Stimulated activated CD8-positive, alpha-beta memory T cell treated with anti-CD3 and anti-CD28 coated beads, Interleukin-7, amount 100 ng/mL, for 24 hours (primary cell): Measurements from ENCODE around the gene ZFYVE1.
"Not testable (repeated sequence)": the region's sequence is repeated elsewhere in the genome, so short reads cannot be mapped to it uniquely, and the experiment has no call there.

Source experiments
- DNase-seq: peaks from one replicate; pipeline ENCODE4 v3.0.0-alpha.2; 2020; ENCODE audit warnings: low read depth

ZFYVE1 gene, protein sequence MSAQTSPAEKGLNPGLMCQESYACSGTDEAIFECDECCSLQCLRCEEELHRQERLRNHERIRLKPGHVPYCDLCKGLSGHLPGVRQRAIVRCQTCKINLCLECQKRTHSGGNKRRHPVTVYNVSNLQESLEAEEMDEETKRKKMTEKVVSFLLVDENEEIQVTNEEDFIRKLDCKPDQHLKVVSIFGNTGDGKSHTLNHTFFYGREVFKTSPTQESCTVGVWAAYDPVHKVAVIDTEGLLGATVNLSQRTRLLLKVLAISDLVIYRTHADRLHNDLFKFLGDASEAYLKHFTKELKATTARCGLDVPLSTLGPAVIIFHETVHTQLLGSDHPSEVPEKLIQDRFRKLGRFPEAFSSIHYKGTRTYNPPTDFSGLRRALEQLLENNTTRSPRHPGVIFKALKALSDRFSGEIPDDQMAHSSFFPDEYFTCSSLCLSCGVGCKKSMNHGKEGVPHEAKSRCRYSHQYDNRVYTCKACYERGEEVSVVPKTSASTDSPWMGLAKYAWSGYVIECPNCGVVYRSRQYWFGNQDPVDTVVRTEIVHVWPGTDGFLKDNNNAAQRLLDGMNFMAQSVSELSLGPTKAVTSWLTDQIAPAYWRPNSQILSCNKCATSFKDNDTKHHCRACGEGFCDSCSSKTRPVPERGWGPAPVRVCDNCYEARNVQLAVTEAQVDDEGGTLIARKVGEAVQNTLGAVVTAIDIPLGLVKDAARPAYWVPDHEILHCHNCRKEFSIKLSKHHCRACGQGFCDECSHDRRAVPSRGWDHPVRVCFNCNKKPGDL

DNA sequence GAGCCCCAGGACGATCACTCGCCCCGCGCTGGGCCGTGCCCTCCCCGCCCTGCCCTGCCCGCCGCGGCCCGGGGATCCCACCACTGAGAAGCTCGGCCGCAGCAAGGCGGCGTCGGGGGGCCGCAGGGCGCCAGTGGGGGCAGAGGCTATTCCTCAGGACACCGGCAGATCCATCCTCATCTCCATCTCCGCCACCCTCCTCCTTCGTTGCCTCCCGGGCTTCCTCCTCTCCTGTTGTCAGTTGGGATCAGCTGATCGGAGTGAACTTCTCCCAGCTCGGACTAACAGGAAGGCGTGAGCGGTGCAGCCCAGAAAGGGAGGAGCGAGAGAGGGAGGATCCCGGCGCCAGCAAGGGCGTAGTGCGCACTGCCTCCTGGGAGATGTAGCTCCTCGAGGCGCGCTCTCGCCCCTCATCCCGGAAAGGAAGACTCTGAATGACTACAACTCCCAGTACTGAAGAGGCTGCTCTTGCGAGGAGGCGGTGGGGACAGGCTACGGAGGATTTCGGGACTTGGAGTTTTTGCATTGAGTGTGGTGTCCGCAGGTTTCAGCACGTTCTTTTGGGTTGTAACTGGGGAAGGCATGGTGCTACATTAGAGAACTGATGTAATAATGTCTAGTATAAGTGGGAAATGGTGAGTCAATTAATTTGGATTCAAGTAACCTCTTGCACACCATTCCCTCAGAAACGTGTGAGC, at the start of gene ZFYVE1:
Gene ZFYVE1 (minus strand): TSS at position 262 of the 698 bp plus-strand sequence. CDS start 2,598 bp downstream, outside the sequence.
- peak; percentile 77 for DNase-seq

DNA sequence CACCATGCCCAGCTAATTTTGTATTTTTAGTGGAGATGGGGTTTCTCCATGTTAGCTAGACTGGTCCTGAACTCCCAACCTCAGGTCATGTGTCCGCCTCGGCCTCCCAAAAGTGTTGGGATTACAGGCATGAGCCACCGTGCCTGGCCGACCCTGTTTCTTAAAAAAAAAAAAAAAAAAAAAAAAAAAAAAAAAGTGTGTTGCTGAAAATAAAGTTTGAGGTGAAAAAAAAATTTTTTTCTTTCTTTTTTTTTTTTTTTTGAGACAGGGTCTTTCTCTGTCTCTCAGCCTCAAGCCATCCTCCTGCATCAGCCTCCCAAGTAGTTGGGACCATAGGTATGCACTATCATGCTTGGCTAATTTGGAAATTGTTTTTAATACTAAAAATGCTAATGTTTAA, 42.7 kb upstream of the ZFYVE1 start:
- no peak for DNase-seq

DNA sequence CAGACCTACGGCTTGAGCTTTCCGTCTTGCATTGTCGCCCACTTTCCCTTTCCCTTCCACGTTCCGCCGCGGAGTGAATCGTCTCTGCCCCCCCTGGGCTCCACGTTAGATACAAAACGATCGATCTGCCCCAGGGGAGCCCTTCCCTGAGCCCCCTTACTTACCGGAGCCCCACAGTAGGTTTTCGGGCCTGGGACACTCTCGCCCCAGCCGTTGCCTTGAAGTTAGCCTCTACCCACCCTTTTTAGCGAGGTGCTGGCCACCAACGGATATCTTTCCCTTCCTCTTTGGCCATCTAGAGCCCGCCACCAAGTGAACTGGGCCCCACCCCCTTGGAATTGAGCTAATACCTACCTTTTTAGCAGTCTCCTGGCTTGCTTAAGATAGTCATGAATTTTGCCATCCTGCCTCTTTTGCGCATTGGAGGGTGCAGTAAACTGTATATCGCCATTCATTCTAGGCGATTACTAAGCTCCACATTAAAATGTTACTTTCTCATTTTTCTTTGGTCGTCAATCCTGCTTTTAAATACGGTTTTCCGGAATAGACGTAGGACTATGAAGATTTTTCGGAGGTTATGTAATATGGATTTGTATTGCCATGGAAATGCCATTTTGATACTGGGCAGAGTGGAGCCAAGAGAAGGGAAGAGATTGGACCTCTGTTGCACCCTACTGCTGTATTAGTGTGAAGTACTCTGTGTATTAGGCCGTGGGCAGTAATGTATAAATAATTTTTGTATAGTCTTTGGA, 32.2 kb upstream of the ZFYVE1 start:
- DNase-seq: no peak

DNA sequence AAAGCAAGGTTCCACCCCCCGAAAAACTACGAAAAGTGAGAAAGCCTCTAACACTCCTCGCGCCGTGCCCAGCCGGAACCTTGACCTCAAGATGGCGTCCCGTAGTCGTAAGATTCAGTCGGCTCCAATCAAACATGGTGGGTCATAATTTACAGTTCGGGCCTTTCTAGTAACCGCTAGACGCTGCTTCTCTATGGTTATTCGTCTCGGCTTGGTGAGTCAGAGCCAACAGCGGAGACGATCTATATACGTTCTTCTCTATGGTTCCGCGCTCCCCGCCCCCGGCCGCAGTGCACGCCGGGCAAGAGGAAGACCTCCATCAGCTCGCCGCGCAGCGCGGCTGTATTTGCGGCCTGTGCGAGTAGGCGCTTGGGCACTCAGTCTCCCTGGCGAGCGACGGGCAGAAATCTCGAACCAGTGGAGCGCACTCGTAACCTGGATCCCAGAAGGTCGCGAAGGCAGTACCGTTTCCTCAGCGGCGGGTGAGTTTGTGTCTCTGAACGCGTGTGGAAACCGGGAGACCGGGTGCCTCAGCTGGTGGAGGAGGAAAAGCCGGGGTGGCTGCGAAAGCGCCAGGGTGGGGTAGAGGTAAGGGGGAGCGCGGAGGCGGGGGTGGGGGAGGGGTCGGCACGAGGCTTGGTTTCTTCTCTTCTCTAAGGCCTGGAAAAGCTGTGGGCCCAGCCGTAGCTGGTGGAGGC, 31.5 kb upstream of the ZFYVE1 start, which contains the start of gene RBM25:
Gene RBM25 (plus strand): TSS at position 311 of the 698 bp plus-strand sequence. CDS start 13,108 bp downstream, outside the sequence.
- peak; percentile 90 for DNase-seq

DNA sequence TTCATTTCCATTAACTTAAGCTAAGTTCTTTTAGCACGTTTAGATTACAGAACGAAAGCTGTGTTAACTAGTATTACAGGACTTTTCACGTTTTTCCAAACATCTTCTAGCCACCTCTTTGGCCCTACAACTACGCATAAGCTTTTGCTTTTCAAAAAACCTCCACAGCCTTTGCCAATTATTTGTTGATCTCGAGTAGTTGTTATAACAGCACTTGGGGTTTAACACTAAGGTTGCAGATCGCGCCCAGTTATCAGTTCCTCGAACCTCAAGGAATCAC, 31.0 kb upstream of the ZFYVE1 start:
- DNase-seq: no peak

DNA sequence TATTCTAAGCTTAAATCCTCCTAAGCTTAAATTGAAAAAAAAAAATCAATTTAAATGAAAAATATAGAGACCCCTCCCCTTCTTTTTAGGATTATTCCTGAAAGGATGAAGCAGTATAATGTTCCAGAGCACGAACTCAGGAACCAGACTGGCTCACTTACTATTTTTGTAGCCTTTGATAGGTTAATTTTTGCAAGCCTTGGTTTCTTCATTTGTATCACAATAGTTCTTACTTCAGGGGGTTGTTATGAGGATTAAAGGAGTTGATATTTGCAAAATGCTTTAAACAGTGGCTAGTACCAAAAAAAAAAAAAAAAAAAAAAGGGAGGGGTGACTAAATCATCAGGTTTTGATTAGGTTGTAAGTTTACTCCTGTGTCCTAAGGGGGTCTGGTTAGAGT, 28.3 kb upstream of the ZFYVE1 start:
- no peak for DNase-seq

DNA sequence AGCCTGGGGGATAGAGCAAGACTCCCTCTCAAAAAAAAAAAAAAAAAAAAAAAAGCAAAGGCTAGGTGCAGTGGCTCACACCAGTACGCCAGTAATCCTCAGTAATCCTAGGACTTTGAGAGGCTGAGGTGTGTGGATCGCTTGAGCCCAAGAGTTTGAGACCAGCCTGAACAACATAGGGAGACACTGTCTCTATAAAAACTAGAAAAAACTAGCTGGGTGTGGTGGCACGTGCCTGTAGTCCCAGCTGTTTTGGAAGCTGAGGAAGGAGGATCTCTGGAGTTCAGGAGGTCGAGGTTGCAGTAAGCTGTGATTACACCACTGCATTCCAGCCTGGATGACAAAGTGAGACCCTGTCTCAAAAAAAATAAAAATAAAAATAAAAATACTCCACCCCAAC, 22.5 kb upstream of the ZFYVE1 start:
- no peak for DNase-seq

DNA sequence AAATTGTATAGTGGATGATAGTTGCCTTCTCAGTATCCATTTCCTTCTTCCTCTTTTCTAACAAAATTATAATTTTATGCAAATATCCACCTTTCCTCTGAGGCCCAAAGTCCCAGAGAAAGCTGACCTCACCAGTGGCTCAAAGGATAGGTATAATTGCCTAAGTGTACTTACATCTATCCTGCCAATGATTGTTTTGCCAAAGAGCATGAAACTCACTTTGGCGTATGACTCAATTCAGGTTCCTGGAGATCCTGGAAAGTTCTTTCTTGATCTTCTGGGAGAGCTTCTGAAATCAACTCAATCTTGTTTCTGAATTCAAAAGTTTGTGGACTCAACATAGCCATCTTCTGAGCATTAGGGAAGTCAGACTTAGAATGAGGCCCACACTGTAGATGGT, 20.9 kb upstream of the ZFYVE1 start:
- DNase-seq: no peak

DNA sequence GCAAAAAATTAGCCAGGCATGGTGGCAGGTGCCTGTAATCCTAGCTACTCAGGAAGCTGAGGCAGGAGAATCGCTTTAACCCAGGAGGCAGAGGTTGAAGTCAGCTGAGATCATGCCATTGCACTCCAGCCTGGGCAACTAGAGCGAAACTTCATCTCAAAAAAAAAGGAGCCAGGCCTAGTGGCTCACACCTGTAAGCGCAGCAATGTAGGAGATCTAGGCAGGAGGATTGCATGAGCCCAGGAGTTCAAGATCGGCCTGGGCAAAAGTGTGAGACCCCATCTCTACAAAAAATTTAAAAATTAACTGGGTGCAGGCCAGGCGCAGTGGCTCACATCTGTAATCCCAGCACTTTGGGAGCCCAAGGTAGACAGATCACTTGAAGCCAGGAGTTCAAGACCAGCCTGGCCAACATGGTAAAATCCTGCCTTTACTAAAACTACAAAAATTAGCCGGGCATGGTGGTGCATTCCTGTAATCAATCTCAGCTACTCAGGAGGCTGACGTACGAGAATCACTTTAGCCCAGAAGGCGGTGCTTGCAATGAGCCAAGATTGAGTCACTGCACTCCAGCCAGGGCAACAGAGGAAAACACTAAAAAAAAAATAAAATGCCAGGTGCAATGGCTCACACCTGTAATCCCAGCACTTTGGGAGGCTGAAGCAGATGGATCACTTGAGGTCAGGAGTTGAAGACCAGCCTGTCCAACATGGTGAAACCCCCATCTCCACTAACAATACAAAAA, 10.0 kb upstream of the ZFYVE1 start:
- DNase-seq: not testable (repeated sequence)

DNA sequence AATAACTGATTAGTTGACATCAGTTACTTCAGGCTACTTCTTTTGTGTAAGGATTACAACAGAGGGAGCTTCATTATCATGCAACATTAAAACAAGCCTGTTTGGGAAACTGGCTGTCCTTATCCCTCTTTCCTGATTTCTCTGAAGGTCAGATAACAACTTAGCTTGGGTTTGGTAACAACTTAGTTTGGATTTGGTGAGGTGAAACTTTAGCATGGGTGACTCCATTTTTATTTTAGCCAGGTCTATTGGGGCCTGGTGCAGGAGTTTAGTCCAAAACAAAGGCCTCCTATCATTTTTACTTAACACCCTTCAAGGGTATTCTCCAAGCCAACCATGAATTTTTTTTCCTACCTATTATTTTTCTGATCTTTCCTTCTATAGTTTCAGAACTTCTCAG, 1.1 kb upstream of the ZFYVE1 start:
- DNase-seq: no peak

DNA sequence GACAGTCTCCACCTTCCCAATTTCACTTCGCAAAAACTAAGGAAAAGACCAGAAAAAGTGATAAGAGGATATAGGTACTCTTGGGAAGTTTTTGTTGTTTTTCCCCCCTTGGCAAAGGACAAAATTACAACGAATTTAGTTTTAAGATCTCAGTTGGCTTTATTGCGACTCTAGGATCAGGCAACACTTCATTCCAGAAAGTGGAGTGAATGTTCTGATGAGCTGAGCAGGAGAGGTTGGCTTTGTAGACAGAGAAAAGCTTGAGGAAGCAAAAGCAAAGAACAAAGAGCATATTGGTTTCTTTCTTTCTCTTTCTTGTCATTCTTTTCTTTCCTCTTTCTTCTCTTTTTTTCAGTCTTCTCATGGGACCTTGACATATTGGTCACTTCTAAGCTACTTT, 640 bp upstream of the ZFYVE1 start:
- no peak for DNase-seq

DNA sequence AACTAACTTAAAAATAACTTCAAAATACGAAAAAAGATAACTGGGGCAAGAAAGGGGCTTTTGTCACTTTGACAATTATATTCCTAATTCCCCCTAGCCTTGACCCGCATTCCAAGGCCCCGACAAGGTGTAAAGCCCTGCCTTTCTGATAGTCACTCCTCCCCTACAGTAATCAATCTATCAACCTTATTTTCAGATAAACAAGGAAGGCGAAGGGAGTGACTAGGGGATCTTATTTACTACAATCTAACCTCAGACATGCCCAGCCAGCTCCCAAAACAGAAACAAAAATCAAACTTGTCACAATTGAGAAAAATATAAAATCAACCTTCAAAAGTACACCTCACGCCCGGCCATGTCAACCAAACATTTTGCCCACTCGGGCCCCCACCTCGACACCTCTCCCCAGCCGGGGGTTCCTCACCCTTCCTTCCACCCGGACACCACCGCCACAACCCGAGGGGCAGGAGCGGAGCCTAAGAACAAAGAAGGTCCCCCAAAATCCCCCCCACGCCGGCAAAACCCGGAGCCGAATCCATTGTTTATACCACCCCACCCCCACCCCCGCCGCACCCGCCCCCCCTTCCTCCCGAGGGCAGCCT, 562 bp downstream of the ZFYVE1 start:
- no peak for DNase-seq

DNA sequence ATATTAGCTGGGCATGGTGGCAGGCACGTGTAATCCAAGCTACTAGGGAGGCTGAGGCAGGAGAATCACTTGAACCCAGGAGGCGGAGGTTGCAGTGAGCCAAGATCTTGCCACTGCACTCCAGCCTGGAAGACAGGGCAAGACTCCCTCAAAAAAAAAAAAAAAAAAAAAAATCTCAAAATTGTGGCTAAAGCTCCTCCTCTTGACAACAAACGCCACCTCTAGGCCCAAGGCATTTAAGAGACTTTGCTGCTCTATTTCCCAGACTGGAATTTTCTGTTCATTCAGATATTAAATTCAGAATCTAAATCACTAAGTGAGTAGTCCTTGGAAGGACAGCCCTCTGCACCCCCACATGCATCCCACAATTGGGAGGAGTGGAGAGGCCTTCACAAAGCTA, 1.4 kb downstream of the ZFYVE1 start:
- DNase-seq: no peak

DNA sequence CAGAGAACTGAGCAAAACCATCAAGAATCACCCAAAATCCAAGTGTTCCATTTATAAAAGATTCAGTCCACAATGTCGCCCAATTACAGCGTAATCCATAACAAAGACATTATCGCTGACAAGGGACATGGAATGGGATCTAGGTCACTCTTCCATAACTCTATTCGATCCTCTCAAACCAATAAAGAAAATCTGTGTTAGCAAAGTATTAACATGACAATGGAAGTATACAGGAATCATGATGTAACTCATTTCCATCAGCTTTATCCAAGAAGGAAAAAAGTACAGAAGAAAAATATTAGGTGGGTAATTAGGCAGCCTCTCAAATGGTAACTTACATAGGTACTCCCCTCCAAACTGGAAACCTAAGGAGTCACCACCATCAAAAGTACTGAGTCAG, 4.9 kb downstream of the ZFYVE1 start:
- DNase-seq: no peak

DNA sequence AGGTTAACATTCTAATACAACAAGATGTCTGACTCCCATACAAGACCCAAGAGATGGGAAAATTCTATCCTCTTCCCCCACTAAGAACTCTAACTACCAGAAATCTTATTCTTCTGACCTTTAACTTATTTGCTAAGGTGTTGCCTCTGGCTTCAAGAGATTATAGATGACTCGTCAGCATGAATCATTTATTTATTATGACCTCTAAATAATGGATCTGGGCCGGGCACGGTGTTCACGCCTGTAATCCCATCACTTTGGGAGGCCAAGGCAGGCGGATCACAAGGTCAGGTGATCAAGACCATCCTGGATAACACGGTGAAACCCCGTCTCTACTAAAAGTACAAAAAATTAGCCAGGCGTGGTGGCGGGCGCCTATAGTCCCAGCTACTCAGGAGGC, 10.9 kb downstream of the ZFYVE1 start:
- not testable (repeated sequence) for DNase-seq

DNA sequence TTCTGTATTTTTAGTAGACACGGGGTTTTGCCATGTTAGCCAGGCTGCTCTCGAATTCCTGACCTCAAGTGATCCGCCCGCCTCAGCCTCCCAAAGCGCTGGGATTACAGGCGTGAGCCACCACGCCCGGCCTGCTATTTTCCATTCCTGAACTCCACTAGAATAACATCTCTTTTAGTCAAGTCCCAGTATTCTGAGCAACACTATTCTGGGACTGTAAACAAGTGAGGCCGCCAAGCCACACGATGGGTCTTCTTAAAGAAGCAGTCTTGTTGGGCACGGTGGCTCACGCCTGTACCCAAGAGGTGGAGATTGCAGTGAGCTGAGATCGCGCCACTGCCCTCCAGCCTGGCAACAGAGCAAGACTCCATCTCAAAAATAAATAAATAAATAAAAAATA, 11.4 kb downstream of the ZFYVE1 start:
- not testable (repeated sequence) for DNase-seq

DNA sequence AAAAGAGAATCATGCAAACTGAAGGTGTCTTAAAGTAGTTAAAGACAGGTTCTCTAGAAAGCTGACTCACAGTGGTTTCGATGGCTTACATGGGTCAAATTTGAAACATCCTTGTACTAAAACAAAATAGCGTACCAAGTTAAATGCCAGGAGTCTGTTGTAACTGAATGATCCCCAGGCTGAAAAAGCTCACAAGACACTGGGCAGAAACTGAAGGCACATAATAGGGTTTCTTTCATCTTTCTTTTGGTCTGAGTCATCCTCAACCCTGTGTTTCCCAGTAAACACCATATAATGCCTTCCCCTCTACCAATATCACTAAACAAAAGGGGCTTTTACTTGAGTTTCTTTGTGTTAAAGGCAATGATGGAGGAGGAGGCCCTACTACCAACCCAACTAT, 12.8 kb downstream of the ZFYVE1 start:
- no peak for DNase-seq

DNA sequence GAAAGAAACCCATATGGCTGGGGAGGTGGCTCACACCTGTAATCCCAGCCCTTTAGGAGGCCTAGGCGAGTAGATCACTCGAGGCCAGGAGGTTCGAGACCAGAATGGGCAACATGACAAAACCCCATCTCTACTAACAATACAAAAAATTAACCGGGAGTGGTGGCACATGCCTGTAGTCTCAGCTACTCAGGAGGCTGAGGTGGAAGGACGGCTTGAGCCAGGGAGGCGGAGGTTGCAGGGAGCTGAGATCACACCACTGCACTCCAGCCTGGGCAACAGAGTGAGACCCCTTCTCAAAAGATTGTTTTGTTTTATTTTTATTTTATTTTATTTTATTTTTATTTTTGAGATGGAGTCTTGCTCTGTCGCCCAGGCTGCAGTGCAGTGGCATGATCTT, 15.7 kb downstream of the ZFYVE1 start:
- DNase-seq: not testable (repeated sequence)

DNA sequence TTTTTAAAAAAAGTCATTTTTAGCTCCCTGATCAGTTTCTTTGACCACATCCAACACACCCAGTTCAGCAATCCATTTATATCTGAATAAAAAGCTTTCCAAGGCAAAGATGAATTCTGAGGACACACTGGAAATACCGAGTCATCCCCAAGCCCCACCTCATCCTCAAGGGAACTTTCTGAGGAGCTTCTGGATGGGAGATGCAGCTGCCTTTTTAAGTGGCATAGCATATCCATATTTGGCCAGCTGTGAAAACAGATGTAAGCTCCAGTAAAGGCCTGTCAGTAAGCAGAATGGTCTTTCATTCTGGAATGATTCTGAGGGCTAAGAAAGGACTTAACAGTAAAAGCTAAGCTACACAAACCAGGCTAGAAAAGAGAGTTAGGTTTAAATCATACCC, 18.4 kb downstream of the ZFYVE1 start:
- no peak for DNase-seq

DNA sequence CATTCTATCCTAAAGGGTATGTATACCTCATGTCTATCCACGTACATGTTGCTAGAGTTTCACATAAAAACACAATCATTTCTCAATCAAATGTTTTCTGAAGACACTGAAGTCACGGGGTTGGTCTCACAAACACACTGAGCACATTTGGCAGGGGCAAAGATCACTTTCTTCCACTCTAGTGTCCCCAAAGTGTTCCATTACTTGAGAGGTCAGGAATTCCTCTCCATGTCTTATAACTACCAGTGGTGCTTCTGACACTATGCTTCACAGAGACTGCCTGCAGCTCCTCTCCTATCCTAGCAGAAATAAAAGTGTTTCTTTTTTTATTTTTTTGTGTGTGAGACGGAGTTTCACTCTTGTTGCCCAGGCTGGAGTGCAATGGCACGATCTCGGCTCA, 19.1 kb downstream of the ZFYVE1 start:
- no peak for DNase-seq
